Choroid plexus epithelial cell (primary cell): ENCODE measurements around the gene TNPO2.
A peak's percentile ranks its signal among the peaks of the same experiment; 100 is the strongest.
"Not testable (repeated sequence)": the region's sequence is repeated elsewhere in the genome, so short reads cannot be mapped to it uniquely, and the experiment has no call there.

Experiments
- DNase-seq: peaks from one replicate; pipeline ENCODE4 v3.0.0-alpha.2; 2010; ENCODE audit warnings: low read depth
- H3K4me3 ChIP-seq: 2 replicates; pipeline ENCODE4 v1.5.1; 2011; ENCODE audit warnings: low read depth, mild to moderate bottlenecking, control low read depth, low read length, moderate library complexity
- TF ChIP-seq, protein P1 (sequence below): conservative IDR thresholded peaks from 2 replicates; pipeline ENCODE4 v1.5.1; 2011; ENCODE audit warnings: low read depth, mild to moderate bottlenecking, control low read depth, inconsistent platforms, low read length, moderate library complexity

The TNPO2 gene

GRCh38 chr19:12685831-12686230 lies 37.9 kb downstream of the TNPO2 start:
- no peak for DNase-seq
- H3K4me3 ChIP-seq, result no peak overlapping the region
- TF ChIP-seq, protein P1, sequence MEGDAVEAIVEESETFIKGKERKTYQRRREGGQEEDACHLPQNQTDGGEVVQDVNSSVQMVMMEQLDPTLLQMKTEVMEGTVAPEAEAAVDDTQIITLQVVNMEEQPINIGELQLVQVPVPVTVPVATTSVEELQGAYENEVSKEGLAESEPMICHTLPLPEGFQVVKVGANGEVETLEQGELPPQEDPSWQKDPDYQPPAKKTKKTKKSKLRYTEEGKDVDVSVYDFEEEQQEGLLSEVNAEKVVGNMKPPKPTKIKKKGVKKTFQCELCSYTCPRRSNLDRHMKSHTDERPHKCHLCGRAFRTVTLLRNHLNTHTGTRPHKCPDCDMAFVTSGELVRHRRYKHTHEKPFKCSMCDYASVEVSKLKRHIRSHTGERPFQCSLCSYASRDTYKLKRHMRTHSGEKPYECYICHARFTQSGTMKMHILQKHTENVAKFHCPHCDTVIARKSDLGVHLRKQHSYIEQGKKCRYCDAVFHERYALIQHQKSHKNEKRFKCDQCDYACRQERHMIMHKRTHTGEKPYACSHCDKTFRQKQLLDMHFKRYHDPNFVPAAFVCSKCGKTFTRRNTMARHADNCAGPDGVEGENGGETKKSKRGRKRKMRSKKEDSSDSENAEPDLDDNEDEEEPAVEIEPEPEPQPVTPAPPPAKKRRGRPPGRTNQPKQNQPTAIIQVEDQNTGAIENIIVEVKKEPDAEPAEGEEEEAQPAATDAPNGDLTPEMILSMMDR, result no peak

DNA sequence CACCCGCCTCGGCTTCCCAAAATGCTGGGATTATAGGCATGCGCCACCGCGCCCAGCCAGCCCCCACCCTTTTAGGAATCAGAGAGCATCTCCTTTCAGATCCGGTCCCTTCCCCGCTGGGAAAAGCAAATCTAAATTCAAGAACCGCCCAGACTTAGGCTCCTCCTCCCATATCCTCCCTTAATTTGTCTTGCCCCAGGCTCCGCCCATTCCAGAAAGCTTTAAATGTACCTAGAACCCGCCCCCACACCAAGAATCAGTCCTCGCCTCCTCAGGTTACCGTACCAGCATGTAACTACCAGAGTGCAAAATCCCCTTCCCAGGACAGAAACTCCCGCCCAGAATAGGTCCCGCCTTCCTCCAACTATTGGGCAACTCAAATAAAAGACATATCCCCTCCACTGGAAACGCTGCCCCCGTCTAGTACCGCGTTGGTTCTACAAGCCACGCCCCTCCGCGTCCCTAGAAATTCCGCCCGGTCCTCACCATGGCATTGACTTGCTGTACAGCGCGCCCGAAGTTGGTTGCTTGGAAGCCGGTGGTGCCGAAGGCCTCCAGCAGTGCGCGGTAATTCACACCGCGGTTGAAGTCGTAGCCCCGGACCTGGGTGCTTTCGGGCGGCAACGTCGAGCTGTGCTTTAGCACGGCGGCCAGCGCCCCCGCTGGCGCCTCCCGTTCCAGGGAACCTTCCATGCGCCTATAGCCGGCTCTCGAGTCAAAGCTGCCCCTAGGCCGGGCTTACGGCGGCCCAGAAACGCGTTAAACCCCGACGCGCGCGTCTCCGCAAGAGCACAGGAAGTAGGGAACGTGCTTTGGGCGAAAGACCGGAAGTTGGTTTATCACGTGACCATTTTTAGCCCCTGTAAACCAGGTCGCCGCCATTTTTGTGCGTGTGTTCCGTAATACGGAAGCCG lies 42.4 kb downstream of the TNPO2 start, which contains the start of gene DHPS:
TSS of gene DHPS (minus strand) at position 807 of the 914 bp plus-strand sequence. CDS start at position 693, 114 bp downstream.
- DNase-seq, result peak; percentile 99
- H3K4me3 ChIP-seq, result peak within 1 kb of the TSS; percentile 97
- TF ChIP-seq, protein P1, result no peak

DNA sequence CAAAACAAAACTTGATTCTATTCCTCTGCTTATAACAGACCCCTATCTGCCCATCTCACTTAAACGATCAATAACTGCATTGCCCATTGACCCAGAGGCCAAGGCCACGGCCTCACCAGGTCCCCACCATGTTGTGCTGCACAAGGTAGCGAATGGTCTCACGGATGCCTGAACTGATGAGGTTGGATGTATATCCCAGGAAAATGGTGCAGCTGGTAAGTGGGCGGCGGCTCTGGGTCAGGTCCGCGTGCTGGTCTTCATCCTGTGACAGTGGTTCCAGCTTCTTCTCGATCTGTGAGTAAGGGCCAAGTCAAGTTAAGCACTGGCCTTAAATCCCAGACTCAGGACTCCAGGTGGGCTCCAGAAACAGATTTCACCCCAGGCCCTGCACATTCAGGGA lies 43.7 kb downstream of the TNPO2 start:
- DNase-seq, result no peak
- TF ChIP-seq, protein P1, result no peak
- H3K4me3 ChIP-seq, result no peak overlapping the region

- DNase-seq, H3K4me3 ChIP-seq: not testable (repeated sequence)
Measured at GRCh38 chr19:12678039-12678438, 45.7 kb downstream of the TNPO2 start.

DNA sequence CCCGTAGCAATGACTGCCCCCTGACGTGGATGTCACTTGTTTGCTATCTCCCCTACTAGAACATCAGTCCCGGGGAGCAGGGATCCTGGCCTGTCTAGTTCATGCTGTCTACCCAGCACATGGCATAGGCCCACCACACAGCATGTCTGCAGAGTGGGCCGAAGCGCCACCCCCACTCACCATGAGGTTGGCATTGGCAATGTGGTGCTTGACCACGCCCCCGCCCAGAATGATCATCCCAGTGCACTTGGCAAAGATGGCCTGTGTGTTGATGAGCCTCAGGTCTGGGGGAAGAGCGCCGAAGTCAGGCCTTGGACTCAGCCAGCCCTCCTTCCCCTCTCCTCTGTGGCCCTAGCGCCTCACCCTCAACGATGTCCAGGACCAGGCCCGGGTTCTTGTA lies 46.8 kb downstream of the TNPO2 start:
- no peak overlapping the region for H3K4me3 ChIP-seq
- TF ChIP-seq, protein P1, result no peak

GRCh38 chr19:12676384-12676792 lies 47.3 kb downstream of the TNPO2 start:
- no peak overlapping the region for H3K4me3 ChIP-seq
- TF ChIP-seq, protein P1, result peak; percentile 88
- peak; percentile 82 for DNase-seq

More for the DNA sequence above, 46.8 kb downstream of the TNPO2 start:
- no peak for DNase-seq

- TF ChIP-seq, protein P1, result no peak
Measured at GRCh38 chr19:12675940-12676339, 47.8 kb downstream of the TNPO2 start.

More at GRCh38 chr19:12675940-12676339, 47.8 kb downstream of the TNPO2 start:
- DNase-seq, result no peak
- no peak overlapping the region for H3K4me3 ChIP-seq
